ENCODE data around the gene CHST2. TPM values are rescaled to one million over a fixed set of nuclear protein-coding genes. Genes with fewer than 3 reads are reported as not detected.

The CHST2 gene
- total RNA-seq, 1 experiment from 2014 or later: 17.3 TPM

DNA sequence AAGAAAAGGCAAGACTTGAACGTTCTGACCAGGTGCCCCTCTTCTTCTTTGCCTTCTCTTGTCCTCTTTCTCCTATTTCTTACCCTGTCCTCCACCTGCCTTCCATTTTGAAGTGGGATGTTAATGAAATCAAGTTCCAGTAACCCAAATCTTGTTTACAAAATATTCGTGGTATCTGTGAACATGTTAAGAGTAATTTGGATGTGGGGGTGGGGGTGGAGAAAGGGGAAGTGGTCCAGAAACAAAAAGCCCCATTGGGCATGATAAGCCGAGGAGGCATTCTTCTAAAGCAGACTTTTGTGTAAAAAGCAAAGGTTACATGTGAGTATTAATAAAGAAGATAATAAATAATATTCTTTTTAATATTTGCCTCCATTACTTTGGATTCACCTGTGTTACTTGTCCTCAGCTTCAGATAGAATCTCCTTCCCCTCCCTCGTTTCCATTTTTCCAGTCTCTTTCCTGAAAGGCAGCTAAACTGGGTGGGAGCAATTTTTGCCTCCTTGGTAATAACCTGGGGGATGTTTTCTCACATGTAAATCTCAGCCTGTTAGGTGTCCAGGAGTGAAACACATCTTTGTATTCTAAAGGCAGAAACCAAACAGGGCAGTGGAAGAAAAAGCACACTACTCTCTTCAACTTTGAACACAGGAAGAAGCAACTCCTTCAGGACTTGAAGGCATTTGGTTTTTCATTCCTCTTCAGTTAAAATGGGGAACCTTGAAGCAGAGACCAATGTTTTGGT lies 3.2 kb downstream of the CHST2 start (continued):
- TF ChIP-seq, protein P1, sequence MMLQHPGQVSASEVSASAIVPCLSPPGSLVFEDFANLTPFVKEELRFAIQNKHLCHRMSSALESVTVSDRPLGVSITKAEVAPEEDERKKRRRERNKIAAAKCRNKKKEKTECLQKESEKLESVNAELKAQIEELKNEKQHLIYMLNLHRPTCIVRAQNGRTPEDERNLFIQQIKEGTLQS (CRISPR knock-in tag; conservative IDR thresholded peaks at IDR 0.05): no peak
- no peak for TF ChIP-seq JUN (CRISPR knock-in tag; IDR thresholded peaks at IDR 0.05)
- TF ChIP-seq, protein P2, sequence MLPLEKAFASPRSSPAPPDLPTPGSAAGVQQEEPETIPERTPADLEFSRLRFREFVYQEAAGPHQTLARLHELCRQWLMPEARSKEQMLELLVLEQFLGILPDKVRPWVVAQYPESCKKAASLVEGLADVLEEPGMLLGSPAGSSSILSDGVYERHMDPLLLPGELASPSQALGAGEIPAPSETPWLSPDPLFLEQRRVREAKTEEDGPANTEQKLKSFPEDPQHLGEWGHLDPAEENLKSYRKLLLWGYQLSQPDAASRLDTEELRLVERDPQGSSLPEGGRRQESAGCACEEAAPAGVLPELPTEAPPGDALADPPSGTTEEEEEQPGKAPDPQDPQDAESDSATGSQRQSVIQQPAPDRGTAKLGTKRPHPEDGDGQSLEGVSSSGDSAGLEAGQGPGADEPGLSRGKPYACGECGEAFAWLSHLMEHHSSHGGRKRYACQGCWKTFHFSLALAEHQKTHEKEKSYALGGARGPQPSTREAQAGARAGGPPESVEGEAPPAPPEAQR (CRISPR knock-in tag; IDR thresholded peaks at IDR 0.05): no peak

DNA sequence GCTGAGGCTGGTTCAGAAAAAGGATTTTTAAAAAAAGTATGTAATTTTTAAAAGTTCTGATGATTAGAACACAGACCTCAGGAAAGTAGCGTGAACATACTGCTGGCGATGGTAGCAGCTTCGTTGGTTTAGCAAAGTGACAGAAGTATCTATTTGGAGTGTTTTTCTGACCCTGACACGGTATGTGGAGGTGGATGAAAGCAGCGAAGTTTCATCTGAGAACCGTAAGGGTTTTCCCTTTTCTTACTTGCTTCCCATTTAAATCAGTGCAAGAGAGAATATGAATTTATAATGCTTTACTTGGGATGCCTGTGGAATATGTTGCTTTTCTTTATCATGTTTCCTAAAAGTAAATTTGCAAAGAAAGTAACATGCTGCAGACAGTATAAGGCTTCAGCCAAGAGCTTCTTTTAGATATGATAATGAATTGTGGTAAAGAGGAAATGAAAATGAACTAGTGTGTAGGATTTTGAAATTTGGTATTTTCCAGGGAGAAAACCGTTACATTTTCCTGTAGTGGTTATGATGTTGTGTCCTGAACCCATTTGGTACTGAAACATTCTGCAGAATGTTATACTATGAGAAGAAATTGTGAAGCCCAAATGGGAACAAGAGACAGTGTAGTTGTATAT lies 3.9 kb downstream of the CHST2 start:
- no peaks in the 10 kb centered on the region for H3K9me3 Mint-ChIP-seq
- H3K27me3 Mint-ChIP-seq (ENCODE audit: low read depth): peaks cover 11% of the 10 kb centered on the region
- no peak overlapping the region for H3K27ac Mint-ChIP-seq
- TF ChIP-seq SP1 (CRISPR knock-in tag; conservative IDR thresholded peaks at IDR 0.05) (no peak), GABPB1 (CRISPR knock-in tag; IDR thresholded peaks at IDR 0.05) (no peak), PRDM15 (CRISPR knock-in tag; IDR thresholded peaks at IDR 0.05) (no peak), NR3C1 (CRISPR knock-in tag; conservative IDR thresholded peaks at IDR 0.05; ENCODE audit: low read depth) (no peak), KAT7 (CRISPR knock-in tag; IDR thresholded peaks at IDR 0.05; ENCODE audit: borderline replicate concordance) (no peak), ZNF121 (CRISPR knock-in tag; IDR thresholded peaks at IDR 0.05) (no peak)
- TF ChIP-seq, protein P3, sequence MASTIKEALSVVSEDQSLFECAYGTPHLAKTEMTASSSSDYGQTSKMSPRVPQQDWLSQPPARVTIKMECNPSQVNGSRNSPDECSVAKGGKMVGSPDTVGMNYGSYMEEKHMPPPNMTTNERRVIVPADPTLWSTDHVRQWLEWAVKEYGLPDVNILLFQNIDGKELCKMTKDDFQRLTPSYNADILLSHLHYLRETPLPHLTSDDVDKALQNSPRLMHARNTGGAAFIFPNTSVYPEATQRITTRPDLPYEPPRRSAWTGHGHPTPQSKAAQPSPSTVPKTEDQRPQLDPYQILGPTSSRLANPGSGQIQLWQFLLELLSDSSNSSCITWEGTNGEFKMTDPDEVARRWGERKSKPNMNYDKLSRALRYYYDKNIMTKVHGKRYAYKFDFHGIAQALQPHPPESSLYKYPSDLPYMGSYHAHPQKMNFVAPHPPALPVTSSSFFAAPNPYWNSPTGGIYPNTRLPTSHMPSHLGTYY (CRISPR knock-in tag; IDR thresholded peaks at IDR 0.05): no peak
- peaks cover 22% of the 10 kb centered on the region for H3K4me1 Mint-ChIP-seq
- ATAC-seq: no peak
- ChIA-PET POLR2A (interaction anchor here (0.6 kb wide), 1 partner anchor 123 kb away, joined by 4 read pairs; no protein-coding TSS in a partner anchor), CTCF (interaction anchor here (1.0 kb wide), 1 partner anchor 310 kb away, joined by 4 read pairs; no protein-coding TSS in a partner anchor)
- no peak overlapping the region for H3K4me3 Mint-ChIP-seq
- no peak for DNase-seq (ENCODE audit: low spot score)
- H3K36me3 Mint-ChIP-seq: peaks cover 4% of the 10 kb centered on the region

DNA sequence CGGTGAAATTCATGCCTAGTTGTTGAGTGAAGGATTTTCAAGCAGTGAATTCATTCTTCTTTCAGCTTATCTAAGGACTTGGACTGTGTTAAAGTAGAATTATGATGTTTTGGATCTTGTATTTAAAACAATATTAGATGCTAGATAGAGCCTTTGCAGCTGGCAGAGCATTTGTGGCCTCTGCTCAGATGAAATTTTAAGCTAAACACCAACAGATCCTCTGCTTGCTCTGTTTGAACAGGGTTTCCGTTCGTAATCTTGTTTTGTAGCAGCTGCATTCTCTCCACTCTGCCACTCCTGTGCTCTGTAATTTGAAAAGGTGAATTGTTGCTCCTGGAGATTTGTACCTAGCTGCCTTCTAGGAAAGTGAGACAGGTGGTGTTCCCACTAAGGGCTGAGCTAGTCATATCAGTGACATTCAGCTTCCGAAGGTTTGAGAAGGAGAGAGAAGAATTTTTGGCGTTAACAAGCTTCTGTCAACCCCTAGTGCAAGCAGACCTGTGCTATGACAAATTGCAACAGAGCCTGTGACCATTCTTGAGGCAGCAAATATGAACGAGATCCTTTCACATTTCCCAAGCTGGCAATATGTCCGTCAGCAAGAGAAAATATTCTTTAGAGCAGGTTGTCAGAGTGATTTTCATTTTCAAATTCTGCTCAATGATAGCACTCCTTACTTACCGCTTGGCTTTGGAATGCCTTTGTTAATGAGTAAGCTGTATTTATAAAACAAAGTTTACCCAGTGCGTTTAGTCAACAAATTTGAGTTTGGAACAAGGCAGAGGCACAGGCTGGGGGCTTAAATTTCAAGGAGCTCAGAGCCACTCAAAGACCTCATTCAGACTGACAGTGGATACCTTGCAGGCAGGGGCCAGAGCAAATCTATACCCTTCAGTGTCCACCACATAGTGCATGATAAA lies 5.3 kb downstream of the CHST2 start:
- CTCF ChIA-PET: interaction anchor here (0.7 to 1.4 kb wide), 6 partner anchors 9 to 550 kb away, joined by 3 to 5 read pairs (median 4); no protein-coding TSS in a partner anchor
- H3K27me3 Mint-ChIP-seq (ENCODE audit: low read depth): peaks cover 6% of the 10 kb centered on the region
- no peak for DNase-seq (ENCODE audit: low spot score)
- no peak overlapping the region; the same call in 1 of the 2 replicates for H3K27ac Mint-ChIP-seq
- ATAC-seq: no peak
- TF ChIP-seq, protein P4, sequence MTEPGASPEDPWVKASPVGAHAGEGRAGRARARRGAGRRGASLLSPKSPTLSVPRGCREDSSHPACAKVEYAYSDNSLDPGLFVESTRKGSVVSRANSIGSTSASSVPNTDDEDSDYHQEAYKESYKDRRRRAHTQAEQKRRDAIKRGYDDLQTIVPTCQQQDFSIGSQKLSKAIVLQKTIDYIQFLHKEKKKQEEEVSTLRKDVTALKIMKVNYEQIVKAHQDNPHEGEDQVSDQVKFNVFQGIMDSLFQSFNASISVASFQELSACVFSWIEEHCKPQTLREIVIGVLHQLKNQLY (CRISPR knock-in tag; IDR thresholded peaks at IDR 0.05): no peak
- TF ChIP-seq ZNF317 (CRISPR knock-in tag; IDR thresholded peaks at IDR 0.05; ENCODE audit: borderline replicate concordance, low read depth): no peak
- TF ChIP-seq, protein P5, sequence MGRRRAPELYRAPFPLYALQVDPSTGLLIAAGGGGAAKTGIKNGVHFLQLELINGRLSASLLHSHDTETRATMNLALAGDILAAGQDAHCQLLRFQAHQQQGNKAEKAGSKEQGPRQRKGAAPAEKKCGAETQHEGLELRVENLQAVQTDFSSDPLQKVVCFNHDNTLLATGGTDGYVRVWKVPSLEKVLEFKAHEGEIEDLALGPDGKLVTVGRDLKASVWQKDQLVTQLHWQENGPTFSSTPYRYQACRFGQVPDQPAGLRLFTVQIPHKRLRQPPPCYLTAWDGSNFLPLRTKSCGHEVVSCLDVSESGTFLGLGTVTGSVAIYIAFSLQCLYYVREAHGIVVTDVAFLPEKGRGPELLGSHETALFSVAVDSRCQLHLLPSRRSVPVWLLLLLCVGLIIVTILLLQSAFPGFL (CRISPR knock-in tag; IDR thresholded peaks at IDR 0.05; ENCODE audit: borderline replicate concordance): no peak
- TF ChIP-seq CBFB (CRISPR knock-in tag; IDR thresholded peaks at IDR 0.05; ENCODE audit: low read depth): no peak
- TF ChIP-seq NR1H2 (CRISPR knock-in tag; IDR thresholded peaks at IDR 0.05): no peak
- no peak for TF ChIP-seq NFYB (CRISPR knock-in tag; conservative IDR thresholded peaks at IDR 0.05; ENCODE audit: low read depth)
- TF ChIP-seq ZBTB21 (CRISPR knock-in tag; IDR thresholded peaks at IDR 0.05; ENCODE audit: borderline replicate concordance): no peak
- no peak for TF ChIP-seq ZNF121 (CRISPR knock-in tag; IDR thresholded peaks at IDR 0.05)
- no peak for TF ChIP-seq ZNF512 (CRISPR knock-in tag; IDR thresholded peaks at IDR 0.05; ENCODE audit: borderline replicate concordance)
- POLR2A ChIA-PET: no interaction called here
- H3K4me1 Mint-ChIP-seq: peaks cover 18% of the 10 kb centered on the region
- no peaks in the 10 kb centered on the region for H3K9me3 Mint-ChIP-seq
- H3K36me3 Mint-ChIP-seq: peaks cover 4% of the 10 kb centered on the region
- no peak overlapping the region for H3K4me3 Mint-ChIP-seq

All from WTC11 (cell line).